Natural killer cell treated with Interleukin-12 subunit alpha and Interleukin-12 subunit beta and Interleukin-15 and Interleukin-18, amount 100 ng/mL, for 72 hours (primary cell): Measurements from ENCODE around the gene FEZF1. TPM values are rescaled to one million over a fixed set of nuclear protein-coding genes. Genes with fewer than 3 reads are reported as not detected.

Experiments
- ATAC-seq, 2 donors: fragments of 150-1000 bp; cut with Tn5 transposase in 1 of 2; sonication (Bioruptor Pico), chemical (Tn5 transposase) in 1 of 2; 2 replicates each; pipeline ENCODE4 v1.10.0; 2021
- DNase-seq: peaks from one replicate; pipeline ENCODE4 v3.0.0; 2022; ENCODE audit warnings: low spot score
- H3K27ac Mint-ChIP-seq, 2 donors: 1 replicate in 1 of 2; 2 replicates in 1 of 2; pipeline ENCODE4 v1.8.0; 2022; ENCODE audit warnings: mixed read lengths in 2 of 2, mild to moderate bottlenecking in 1 of 2, moderate library complexity in 1 of 2
- H3K27me3 Mint-ChIP-seq, 2 donors: 1 replicate in 1 of 2; 2 replicates in 1 of 2; pipeline ENCODE4 v1.8.0; 2022; ENCODE audit warnings: mixed read lengths in 2 of 2
- H3K36me3 Mint-ChIP-seq: one replicate; pipeline ENCODE4 v1.8.0; 2022; ENCODE audit warnings: mixed read lengths
- H3K4me1 Mint-ChIP-seq, 2 donors: 1 replicate in 1 of 2; 2 replicates in 1 of 2; pipeline ENCODE4 v1.8.0; 2022; ENCODE audit warnings: low read depth in 2 of 2, mixed read lengths in 2 of 2, mild to moderate bottlenecking in 1 of 2
- H3K4me3 Mint-ChIP-seq: one replicate; pipeline ENCODE4 v1.8.0; 2022; ENCODE audit warnings: mixed read lengths
- H3K9me3 Mint-ChIP-seq: 2 replicates; pipeline ENCODE4 v1.8.0; 2022; ENCODE audit warnings: mixed read lengths
- total RNA-seq, 2 donors: library from RNA; stranded (reverse); gene quantifications; one replicate each; pipeline ENCODE4 v1.2.3, GENCODE V29; 2022

The FEZF1 gene
- total RNA-seq, 2 donors from 2014 or later, result not detected

DNA sequence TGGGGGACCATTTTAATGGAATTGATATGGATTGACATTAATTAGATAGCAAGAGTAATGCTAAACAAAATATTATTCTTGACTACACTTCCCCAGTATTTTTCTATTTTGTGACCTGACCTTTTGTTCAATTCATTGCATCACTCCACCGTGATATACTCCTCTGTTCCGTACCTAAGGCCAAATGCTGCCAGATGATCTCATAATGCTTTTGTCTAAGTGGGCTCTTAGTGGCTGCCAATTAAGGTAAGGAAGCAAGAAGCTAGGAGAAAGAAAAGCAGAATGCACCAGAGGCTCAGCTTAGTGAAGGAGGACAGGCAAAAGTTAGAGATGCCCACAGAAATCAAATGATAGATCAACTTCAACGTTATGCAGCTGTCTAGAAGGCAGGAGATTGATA, 36.4 kb downstream of the FEZF1 start:
- H3K4me3 Mint-ChIP-seq, result no peak overlapping the region
- H3K27ac Mint-ChIP-seq, result no peak overlapping the region
- no peaks in the 10 kb centered on the region for H3K4me1 Mint-ChIP-seq
- no peaks in the 10 kb centered on the region for H3K36me3 Mint-ChIP-seq
- H3K9me3 Mint-ChIP-seq, result peaks cover 3% of the 10 kb centered on the region
- H3K27me3 Mint-ChIP-seq, result no peaks in the 10 kb centered on the region
- no peak for ATAC-seq
- DNase-seq, result no peak

DNA sequence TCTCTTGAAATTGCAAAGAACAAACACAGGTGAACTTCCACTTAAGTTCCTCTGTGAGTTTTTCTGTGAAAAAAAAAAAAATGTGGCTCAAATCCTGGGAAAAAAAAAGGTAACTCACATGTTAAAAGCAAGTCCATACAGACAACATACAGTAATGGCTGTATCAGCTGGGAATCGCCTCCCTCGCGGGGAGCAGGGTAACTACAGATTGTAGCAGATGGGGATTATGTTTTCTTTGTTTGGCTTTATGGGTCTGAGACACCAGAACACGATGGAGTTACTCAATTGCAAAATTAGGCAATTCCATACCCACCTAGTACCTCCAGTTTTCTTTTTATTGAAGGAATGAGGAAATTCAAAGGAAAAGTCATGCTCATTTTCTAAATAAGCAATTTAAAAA, 42.3 kb downstream of the FEZF1 start:
- Mint-ChIP-seq H3K4me3 (no peak overlapping the region), H3K9me3 (peaks cover 6% of the 10 kb centered on the region), H3K36me3 (no peaks in the 10 kb centered on the region), H3K4me1 (no peaks in the 10 kb centered on the region), H3K27me3 (no peaks in the 10 kb centered on the region), H3K27ac (no peak overlapping the region)
- DNase-seq, result no peak
- ATAC-seq, result no peak

DNA sequence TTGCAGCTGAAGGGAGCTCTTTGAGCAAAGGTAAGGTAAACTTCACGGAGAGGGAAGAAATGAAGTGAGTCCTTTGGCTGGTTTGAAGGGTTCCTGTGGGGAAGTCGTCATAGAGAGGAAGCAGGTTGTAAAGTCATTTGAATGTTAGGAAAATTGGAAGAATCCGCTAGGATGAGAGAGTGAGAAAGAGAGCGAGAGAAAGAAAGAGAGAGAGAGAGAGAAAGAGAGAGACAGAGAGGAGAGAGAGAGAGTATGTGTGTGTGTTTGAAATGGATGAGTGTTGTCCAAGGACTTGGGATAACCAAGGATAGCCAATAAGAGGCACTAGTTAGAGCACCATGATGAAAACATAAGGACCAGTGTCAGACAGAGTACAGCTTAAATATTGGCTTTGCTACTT, 43.1 kb downstream of the FEZF1 start:
- no peak overlapping the region for H3K27ac Mint-ChIP-seq
- H3K4me1 Mint-ChIP-seq, result no peaks in the 10 kb centered on the region
- ATAC-seq (no peak), DNase-seq (no peak)
- H3K9me3 Mint-ChIP-seq, result peaks cover 6% of the 10 kb centered on the region
- H3K27me3 Mint-ChIP-seq, result no peaks in the 10 kb centered on the region
- no peak overlapping the region for H3K4me3 Mint-ChIP-seq
- no peaks in the 10 kb centered on the region for H3K36me3 Mint-ChIP-seq

DNA sequence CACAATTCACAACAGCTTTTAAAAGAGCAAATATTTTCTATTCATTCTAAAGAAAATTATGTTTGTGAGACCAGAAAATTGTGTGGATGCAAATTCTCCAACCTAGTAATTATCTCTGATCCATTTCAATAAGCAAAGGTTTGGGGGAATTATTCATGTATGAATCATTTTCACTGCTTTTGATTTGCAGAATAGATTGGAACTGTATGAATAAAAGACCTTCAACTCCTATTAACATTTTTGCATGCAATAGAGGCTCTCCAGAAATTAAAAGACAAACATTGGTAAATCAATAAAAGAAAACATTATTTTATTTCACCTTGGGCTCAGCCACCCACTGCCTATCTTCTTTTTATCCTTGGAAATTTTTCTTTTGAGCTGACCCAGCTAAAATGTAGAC, 43.5 kb downstream of the FEZF1 start:
- H3K9me3 Mint-ChIP-seq, result peaks cover 6% of the 10 kb centered on the region
- H3K27ac Mint-ChIP-seq, result no peak overlapping the region
- no peaks in the 10 kb centered on the region for H3K27me3 Mint-ChIP-seq

DNA sequence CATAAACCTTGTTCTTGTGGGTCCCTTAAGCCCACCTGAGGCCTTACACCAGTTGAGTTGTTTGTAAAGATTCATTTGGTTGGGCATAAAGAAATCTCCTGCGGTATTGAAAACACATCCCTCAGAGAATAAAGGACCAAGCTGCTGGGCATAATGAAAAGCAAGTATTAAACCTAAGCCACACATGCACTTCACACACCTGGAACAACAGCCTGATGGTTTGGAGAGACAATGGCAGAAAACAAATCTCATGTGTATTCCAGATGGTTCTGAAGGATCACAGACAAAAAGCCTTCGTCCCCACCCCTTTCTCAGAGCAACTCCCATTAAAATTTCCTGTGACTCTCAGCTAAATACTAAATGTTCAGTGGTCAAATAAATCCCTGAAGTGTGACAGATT, 44.2 kb downstream of the FEZF1 start:
- H3K36me3 Mint-ChIP-seq, result no peaks in the 10 kb centered on the region
- no peak overlapping the region for H3K27ac Mint-ChIP-seq
- H3K27me3 Mint-ChIP-seq, result no peaks in the 10 kb centered on the region
- H3K4me3 Mint-ChIP-seq, result no peak overlapping the region
- H3K9me3 Mint-ChIP-seq, result peaks cover 6% of the 10 kb centered on the region
- DNase-seq, result no peak
- ATAC-seq, result no peak
- no peaks in the 10 kb centered on the region for H3K4me1 Mint-ChIP-seq

More for the DNA sequence above, 43.5 kb downstream of the FEZF1 start:
- DNase-seq, result no peak
- Mint-ChIP-seq H3K36me3 (no peaks in the 10 kb centered on the region), H3K4me1 (no peaks in the 10 kb centered on the region), H3K4me3 (no peak overlapping the region)
- no peak for ATAC-seq

DNA sequence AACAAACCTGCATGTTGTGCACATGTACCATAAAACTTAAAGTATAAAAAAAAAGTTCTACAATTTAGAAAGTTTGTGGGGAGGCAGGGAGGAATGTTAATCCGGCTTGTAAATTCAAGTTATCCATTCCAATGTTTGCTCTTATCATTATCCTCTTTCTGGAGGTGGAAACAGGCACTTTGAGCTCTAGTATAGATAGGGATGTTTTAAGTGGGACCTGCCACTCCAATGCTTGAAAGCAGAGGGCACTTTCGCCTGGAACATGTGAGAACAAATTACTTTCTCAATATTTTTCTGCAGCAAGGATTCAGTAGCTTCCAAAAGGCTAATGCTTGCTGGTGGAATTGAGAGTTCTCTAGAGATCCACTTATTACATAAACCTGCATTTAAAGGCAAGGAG, 45.6 kb downstream of the FEZF1 start:
- H3K4me1 Mint-ChIP-seq, result no peaks in the 10 kb centered on the region
- ATAC-seq (no peak), DNase-seq (no peak)
- H3K4me3 Mint-ChIP-seq, result no peak overlapping the region
- H3K36me3 Mint-ChIP-seq, result no peaks in the 10 kb centered on the region
- H3K27ac Mint-ChIP-seq, result no peak overlapping the region
- peaks cover 3% of the 10 kb centered on the region for H3K9me3 Mint-ChIP-seq
- H3K27me3 Mint-ChIP-seq, result no peaks in the 10 kb centered on the region

DNA sequence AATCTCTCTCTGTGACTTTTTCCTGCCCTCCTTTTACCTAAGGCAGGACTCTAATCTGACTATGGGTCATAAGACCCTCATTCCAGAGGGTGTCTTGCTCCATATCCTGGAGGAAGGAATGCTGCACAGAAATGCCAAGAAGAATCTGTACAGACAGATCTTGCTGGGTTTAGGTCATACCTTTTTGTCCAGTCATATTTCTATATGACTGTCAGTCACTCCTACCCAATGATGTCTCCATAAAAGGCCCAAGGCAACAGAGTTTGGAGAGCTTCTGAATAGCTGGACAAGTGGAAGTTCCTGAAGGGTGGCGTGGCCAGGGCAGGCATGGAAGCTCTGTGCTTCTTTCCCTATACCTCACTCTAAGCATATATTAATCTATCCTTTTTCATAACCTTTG, 47.5 kb downstream of the FEZF1 start:
- no peak overlapping the region for H3K27ac Mint-ChIP-seq
- H3K4me3 Mint-ChIP-seq, result no peak overlapping the region
- H3K36me3 Mint-ChIP-seq, result no peaks in the 10 kb centered on the region
- H3K9me3 Mint-ChIP-seq, result peaks cover 3% of the 10 kb centered on the region
- ATAC-seq (no peak), DNase-seq (no peak)
- H3K27me3 Mint-ChIP-seq, result no peaks in the 10 kb centered on the region
- no peaks in the 10 kb centered on the region for H3K4me1 Mint-ChIP-seq

DNA sequence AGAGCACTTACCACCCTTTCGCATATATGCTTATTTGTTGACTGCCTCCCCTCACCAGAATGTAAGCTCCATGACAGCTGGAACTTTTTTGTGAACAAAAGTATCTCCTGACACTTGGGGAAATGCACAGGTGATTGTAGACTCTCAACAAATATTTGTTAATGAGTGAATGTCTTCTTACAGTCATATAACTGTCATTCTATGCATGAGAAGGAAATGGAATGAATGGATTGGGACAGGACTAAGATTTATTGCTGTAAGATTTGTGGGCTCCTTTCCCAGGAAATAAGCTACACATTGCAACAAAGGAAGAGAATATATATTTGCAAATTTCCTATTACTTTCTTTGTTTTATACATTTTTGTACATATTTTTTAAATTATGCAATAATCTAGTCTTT, 48.5 kb downstream of the FEZF1 start:
- ATAC-seq (no peak), DNase-seq (no peak)
- H3K27me3 Mint-ChIP-seq, result no peaks in the 10 kb centered on the region
- no peak overlapping the region for H3K27ac Mint-ChIP-seq
- no peak overlapping the region for H3K4me3 Mint-ChIP-seq
- no peaks in the 10 kb centered on the region for H3K4me1 Mint-ChIP-seq
- peaks cover 3% of the 10 kb centered on the region for H3K9me3 Mint-ChIP-seq
- no peaks in the 10 kb centered on the region for H3K36me3 Mint-ChIP-seq

DNA sequence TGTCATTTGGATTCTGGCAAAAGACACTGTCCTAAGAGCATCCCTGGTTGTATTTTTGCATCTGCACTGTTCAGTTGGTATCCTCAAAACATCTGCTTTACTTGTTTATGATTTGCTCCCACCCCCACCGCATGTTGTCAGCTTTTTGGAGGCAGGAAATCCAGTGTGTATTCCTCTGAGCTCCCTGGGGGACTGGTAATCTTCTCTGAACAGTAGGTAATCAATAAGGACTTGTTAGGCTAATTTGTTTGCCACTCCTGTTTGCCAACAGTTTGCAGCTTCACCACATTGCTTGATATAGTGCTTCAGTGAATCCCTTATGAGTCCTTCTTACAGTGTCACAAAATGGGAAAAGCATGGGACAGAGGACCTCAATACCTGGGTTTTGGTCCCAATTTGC, 49.1 kb downstream of the FEZF1 start:
- Mint-ChIP-seq H3K36me3 (no peaks in the 10 kb centered on the region), H3K4me1 (no peaks in the 10 kb centered on the region), H3K27ac (no peak overlapping the region), H3K9me3 (peaks cover 3% of the 10 kb centered on the region), H3K27me3 (no peaks in the 10 kb centered on the region), H3K4me3 (no peak overlapping the region)
- ATAC-seq (no peak), DNase-seq (no peak)

Other genes with a start within 250 kb of the FEZF1 start
- gene AASS, start 160.5 kb downstream of the FEZF1 start, total RNA-seq, result 1 to 10 TPM; 2.1 to 3.0 TPM